CD4-positive, alpha-beta T cell (primary cell): Measurements from ENCODE around the gene SLC35C1. TPM values are rescaled to one million over a fixed set of nuclear protein-coding genes. Genes with fewer than 3 reads are reported as not detected.

Experiments
- ATAC-seq: fragments of 200-7000 bp; cut with Tn5 transposase; one replicate; pipeline ENCODE4 v1.10.0; 2022; ENCODE audit warnings: mild to moderate bottlenecking; ENCODE audit not compliant: poor library complexity
- CTCF ChIA-PET: fragments of 350-600 bp; sonication (Branson Sonifier 250); formaldehyde crosslinking; loops from one replicate; lab custom pipeline; 2021; ENCODE audit warnings: antibody characterized with exemption, inconsistent platforms; lab: Charles Lee
- POLR2A ChIA-PET: fragments of 350-600 bp; sonication (Branson Sonifier 250); formaldehyde crosslinking; loops from one replicate; lab custom pipeline; 2021; ENCODE audit warnings: antibody characterized with exemption, inconsistent platforms; lab: Charles Lee
- DNase-seq, 14 experiments: peaks; one replicate each; pipeline ENCODE4 v3.0.0-alpha.2; 2013 to 2020; ENCODE audit warnings: mixed read lengths in 2 of 14
- H3K27ac ChIP-seq, 2 donors: one replicate each; pipeline versions ENCODE4 v1.5.1 to v1.7.0; 2013; ENCODE audit warnings: low read length in 2 of 2, low read depth in 1 of 2, mild to moderate bottlenecking in 1 of 2
- H3K27me3 ChIP-seq, 2 experiments: 1 replicate in 1 of 2; 2 replicates in 1 of 2; pipeline versions ENCODE4 v1.6.1 to v1.7.0; 2013; ENCODE audit warnings: low read length in 2 of 2, control low read depth in 1 of 2, mild to moderate bottlenecking in 1 of 2, moderate library complexity in 1 of 2; ENCODE audit not compliant: insufficient read depth in 2 of 2, control insufficient read depth in 1 of 2
- H3K36me3 ChIP-seq: one replicate; pipeline ENCODE4 v1.6.1; 2013; ENCODE audit warnings: low read length, control low read depth; ENCODE audit not compliant: insufficient read depth
- H3K4me1 ChIP-seq: one replicate; pipeline ENCODE4 v1.6.1; 2013; ENCODE audit warnings: low read length, control low read depth; ENCODE audit not compliant: insufficient read depth
- H3K4me3 ChIP-seq: one replicate; pipeline ENCODE4 v1.5.1; 2013; ENCODE audit warnings: mild to moderate bottlenecking, low read length, moderate library complexity
- H3K9me3 ChIP-seq, 2 experiments: 1 replicate in 1 of 2; 2 replicates in 1 of 2; pipeline versions ENCODE4 v1.6.1 to v1.7.0; 2013; ENCODE audit warnings: low read length in 2 of 2, mild to moderate bottlenecking in 2 of 2, control low read depth in 1 of 2, moderate library complexity in 1 of 2; ENCODE audit not compliant: control insufficient read depth in 1 of 2, insufficient read depth in 1 of 2
- H3K27ac Mint-ChIP-seq: one replicate; pipeline ENCODE4 v1.8.0; 2020; ENCODE audit warnings: mixed read lengths
- H3K27me3 Mint-ChIP-seq: one replicate; pipeline ENCODE4 v1.8.0; 2021; ENCODE audit warnings: mixed read lengths
- H3K36me3 Mint-ChIP-seq: one replicate; pipeline ENCODE4 v1.8.0; 2021; ENCODE audit warnings: low read depth, mixed read lengths
- H3K4me1 Mint-ChIP-seq: one replicate; pipeline ENCODE4 v1.8.0; 2021; ENCODE audit warnings: low read depth, mixed read lengths
- H3K4me3 Mint-ChIP-seq: one replicate; pipeline ENCODE4 v1.8.0; 2020; ENCODE audit warnings: mild to moderate bottlenecking, mixed read lengths
- H3K9me3 Mint-ChIP-seq: one replicate; pipeline ENCODE4 v1.8.0; 2020; ENCODE audit warnings: mixed read lengths
- CTCF ChIP-seq: fragments of 200-600 bp; IDR thresholded peaks from one replicate; pipeline ENCODE4 v1.8.0; 2022; ENCODE audit warnings: antibody characterized with exemption, mild to moderate bottlenecking
- intact Hi-C, 2 experiments: fragments of 100-400 bp; cut with DNase I in 1 of 2; cut with micrococcal nuclease in 1 of 2; formaldehyde crosslinking; loops; one replicate each; pipeline versions ENCODE4 v1.15.1 to v1.9.0; 2023 to 2025; cut with DNase I, micrococcal nuclease
- total RNA-seq, 174 experiments: library from RNA in 2 of 174; stranded (reverse) in 2 of 174; gene quantifications; one replicate each; pipeline ENCODE4 v1.2.3 and lab custom pipeline; 2021 to 2026

SLC35C1 gene
- total RNA-seq, 2 experiments from 2014 or later, result 4.4 to 4.9 TPM

- no peaks in the 10 kb centered on the region for H3K27me3 ChIP-seq
- no peak overlapping the region for H3K27ac Mint-ChIP-seq
- no peak for TF ChIP-seq CTCF
- POLR2A ChIA-PET, result no interaction called here
- H3K27me3 Mint-ChIP-seq, result no peaks in the 10 kb centered on the region
- peaks cover 49% of the 10 kb centered on the region for H3K36me3 Mint-ChIP-seq
- no peak overlapping the region for H3K4me3 ChIP-seq
- H3K27ac ChIP-seq, result no peak overlapping the region
- H3K4me3 Mint-ChIP-seq, result no peak overlapping the region
- no peaks in the 10 kb centered on the region for H3K9me3 Mint-ChIP-seq
- H3K9me3 ChIP-seq, result no peaks in the 10 kb centered on the region
- peaks cover 27% of the 10 kb centered on the region for H3K4me1 ChIP-seq
- peaks cover 38% of the 10 kb centered on the region for H3K36me3 ChIP-seq
- ATAC-seq, result no peak
- intact Hi-C loops, result no loop called here
- H3K4me1 Mint-ChIP-seq, result peaks cover 39% of the 10 kb centered on the region
- DNase-seq, result peak in 1 of 14 experiments; percentile 30
- CTCF ChIA-PET, result no interaction called here
Observed at GRCh38 chr11:45852712-45853101, 47.8 kb downstream of the SLC35C1 start.

- no peak overlapping the region for H3K4me3 ChIP-seq
- intact Hi-C loops, result no loop called here
- no peak overlapping the region for H3K4me3 Mint-ChIP-seq
- peaks cover 32% of the 10 kb centered on the region for H3K4me1 Mint-ChIP-seq
- ChIA-PET POLR2A (interaction anchor here (0.9 kb wide), 1 partner anchor 11 kb away, joined by 3 read pairs; no protein-coding TSS in a partner anchor), CTCF (no interaction called here)
- H3K9me3 ChIP-seq, result no peaks in the 10 kb centered on the region
- H3K36me3 Mint-ChIP-seq, result peaks cover 58% of the 10 kb centered on the region
- no peak for DNase-seq
- no peak for ATAC-seq
- TF ChIP-seq CTCF, result no peak
- H3K27me3 Mint-ChIP-seq, result no peaks in the 10 kb centered on the region
- no peak overlapping the region for H3K27ac Mint-ChIP-seq
- peaks cover 47% of the 10 kb centered on the region for H3K36me3 ChIP-seq
- H3K27me3 ChIP-seq, result no peaks in the 10 kb centered on the region
- no peak overlapping the region for H3K27ac ChIP-seq
- no peaks in the 10 kb centered on the region for H3K9me3 Mint-ChIP-seq
- peaks cover 18% of the 10 kb centered on the region for H3K4me1 ChIP-seq
Observed at GRCh38 chr11:45853332-45854219, 48.6 kb downstream of the SLC35C1 start.

GRCh38 chr11:45855308-45855707 is 50.4 kb downstream of the SLC35C1 start:
- Histone ChIP-seq H3K9me3 (no peaks in the 10 kb centered on the region), H3K36me3 (peaks cover 63% of the 10 kb centered on the region), H3K4me3 (no peak overlapping the region), H3K27ac (no peak overlapping the region), H3K4me1 (peaks cover 10% of the 10 kb centered on the region), H3K27me3 (no peaks in the 10 kb centered on the region)
- no peak for DNase-seq
- ATAC-seq, result no peak
- Mint-ChIP-seq H3K27ac (no peak overlapping the region), H3K27me3 (no peaks in the 10 kb centered on the region), H3K36me3 (peaks cover 65% of the 10 kb centered on the region), H3K4me1 (peaks cover 17% of the 10 kb centered on the region), H3K4me3 (no peak overlapping the region), H3K9me3 (no peaks in the 10 kb centered on the region)
- ChIA-PET POLR2A (no interaction called here), CTCF (no interaction called here)
- intact Hi-C loops, result no loop called here
- TF ChIP-seq CTCF, result no peak
